Panc1 (cell line): ENCODE data around the gene ADK. TPM values are rescaled to one million over a fixed set of nuclear protein-coding genes. Genes with fewer than 3 reads are reported as not detected.

Experiments
- ATAC-seq: fragments of 200-7000 bp; cut with Tn5 transposase; 2 replicates; pipeline ENCODE4 v1.9.1; 2020; ENCODE audit warnings: mild to moderate bottlenecking, moderate library complexity
- BruUV-seq: library from RNA; stranded (reverse); fragments of 400-500 nt; replicated peaks from 2 replicates; lab custom pipeline; 2021; lab: Mats Ljungman, UMichigan
- CTCF ChIA-PET: fragments of 300-600 bp; sonication (Branson Sonifier 250); formaldehyde crosslinking; loops from one replicate; lab custom pipeline; 2022; ENCODE audit warnings: antibody characterized with exemption; lab: Charles Lee
- POLR2A ChIA-PET: fragments of 300-600 bp; sonication (Branson Sonifier 250); formaldehyde crosslinking; loops from one replicate; lab custom pipeline; 2022; ENCODE audit warnings: antibody characterized with exemption; lab: Charles Lee
- DNase-seq: peaks from one replicate; pipeline ENCODE4 v3.0.0-alpha.2; 2010; ENCODE audit warnings: low read depth, low spot score
- H3K27ac ChIP-seq: 2 replicates; pipeline ENCODE4 v1.5.1; 2011; ENCODE audit warnings: mild to moderate bottlenecking, low read length, inconsistent platforms
- H3K27me3 ChIP-seq: fragments of 200-500 bp; sonication (Bioruptor generic); 2 replicates; pipeline ENCODE4 v1.6.0; 2014; ENCODE audit warnings: low read length, inconsistent platforms; ENCODE audit not compliant: control insufficient read depth, insufficient read depth
- H3K36me3 ChIP-seq: fragments of 200-500 bp; sonication (Bioruptor generic); 2 replicates; pipeline ENCODE4 v1.5.1; 2014; ENCODE audit warnings: inconsistent platforms, mild to moderate bottlenecking, low read length, moderate library complexity; ENCODE audit not compliant: control insufficient read depth, insufficient read depth
- H3K4me1 ChIP-seq: 2 replicates; pipeline ENCODE4 v1.5.1; 2011; ENCODE audit warnings: inconsistent platforms, mild to moderate bottlenecking, low read length, moderate library complexity; ENCODE audit not compliant: control insufficient read depth, insufficient read depth
- H3K4me3 ChIP-seq, 2 experiments: 2 replicates each; pipeline ENCODE4 v1.5.1; 2011 to 2012; ENCODE audit warnings: low read depth in 2 of 2, low read length in 2 of 2, mild to moderate bottlenecking in 2 of 2, inconsistent platforms in 1 of 2, moderate library complexity in 1 of 2
- H3K9me3 ChIP-seq: fragments of 200-500 bp; sonication (Bioruptor generic); 2 replicates; pipeline ENCODE4 v1.5.1; 2014; ENCODE audit warnings: low read depth, mild to moderate bottlenecking, inconsistent platforms, low read length, moderate library complexity; ENCODE audit not compliant: control insufficient read depth, insufficient read depth
- POLR2AphosphoS5 ChIP-seq: IDR thresholded peaks from 2 replicates; pipeline ENCODE4 v1.6.1; 2012; ENCODE audit warnings: mild to moderate bottlenecking, low read depth, low read length, moderate library complexity
- SIN3A ChIP-seq: IDR thresholded peaks from 2 replicates; pipeline ENCODE4 v1.6.1; 2012; ENCODE audit warnings: low read depth, mild to moderate bottlenecking, low read length, moderate library complexity, borderline replicate concordance; ENCODE audit not compliant: insufficient read depth
- TCF7L2 ChIP-seq: IDR thresholded peaks from 2 replicates; pipeline ENCODE4 v1.6.1; 2011; ENCODE audit warnings: mild to moderate bottlenecking, low read depth, low read length, inconsistent platforms
- in situ Hi-C: cut with HindIII; loops from 2 replicates; pipeline ENCODE4 v1.10.0; 2016; ENCODE audit warnings: low sequenced_read_pairs, low pct_unique_long_range_greater_than_20kb
- intact Hi-C: fragments of 100-400 bp; cut with micrococcal nuclease; formaldehyde crosslinking; loops from one replicate; pipeline ENCODE4 v1.10.0; 2022; ENCODE audit not compliant: unreplicated experiment
- total RNA-seq: library from RNA; stranded (reverse); gene quantifications from one replicate; pipeline ENCODE4 v1.2.1, GENCODE V29; 2021; ENCODE audit not compliant: unreplicated experiment
- TF ChIP-seq, protein P1 (sequence below): fragments of 450-650 bp; IDR thresholded peaks from 2 replicates; pipeline ENCODE4 v1.5.1; 2017; ENCODE audit warnings: mild to moderate bottlenecking
- TF ChIP-seq, protein P2 (sequence below), 2 experiments: IDR thresholded peaks; 2 replicates each; pipeline ENCODE4 v1.6.1; 2011 to 2012; ENCODE audit warnings: low read depth in 2 of 2, control low read depth in 1 of 2, low read length in 1 of 2, mild to moderate bottlenecking in 1 of 2, moderate library complexity in 1 of 2; ENCODE audit not compliant: insufficient read depth in 1 of 2

The ADK gene
- total RNA-seq, 1 experiment from 2014 or later: 64.5 TPM

DNA sequence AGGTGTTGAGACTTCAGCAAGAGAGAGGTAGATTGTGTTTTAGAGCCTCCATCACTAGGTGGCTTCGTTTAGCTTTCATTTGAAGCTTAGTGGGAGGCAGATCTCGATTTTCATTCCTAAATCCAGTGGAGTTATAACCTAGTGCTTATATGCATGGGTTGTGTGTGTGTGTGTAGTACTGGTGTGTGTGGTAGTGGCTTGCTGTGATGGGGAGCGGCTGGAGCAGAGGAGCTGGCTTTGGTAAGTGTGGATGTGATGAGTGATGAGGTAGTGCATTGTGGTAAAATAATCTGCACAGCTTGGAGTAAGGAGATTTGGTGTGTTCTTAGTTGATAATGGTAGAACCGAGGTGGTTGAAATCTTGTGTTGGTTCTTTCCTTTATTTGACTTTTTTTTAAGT, 43.6 kb upstream of the ADK start:
- no peak overlapping the region for H3K4me3 ChIP-seq
- ChIA-PET CTCF (no interaction called here), POLR2A (interaction anchor here (0.6 kb wide), 1 partner anchor 149 kb away, joined by 4 read pairs; no protein-coding TSS in a partner anchor)
- H3K36me3 ChIP-seq: peaks cover 69% of the 10 kb centered on the region
- H3K4me1 ChIP-seq: no peaks in the 10 kb centered on the region
- H3K9me3 ChIP-seq: no peaks in the 10 kb centered on the region
- in situ Hi-C loops: no loop called here
- BruUV-seq: no TSS peak
- ATAC-seq: no peak
- no peak overlapping the region for H3K27ac ChIP-seq
- no peak for DNase-seq
- no peak for TF ChIP-seq POLR2AphosphoS5
- TF ChIP-seq, protein P1, sequence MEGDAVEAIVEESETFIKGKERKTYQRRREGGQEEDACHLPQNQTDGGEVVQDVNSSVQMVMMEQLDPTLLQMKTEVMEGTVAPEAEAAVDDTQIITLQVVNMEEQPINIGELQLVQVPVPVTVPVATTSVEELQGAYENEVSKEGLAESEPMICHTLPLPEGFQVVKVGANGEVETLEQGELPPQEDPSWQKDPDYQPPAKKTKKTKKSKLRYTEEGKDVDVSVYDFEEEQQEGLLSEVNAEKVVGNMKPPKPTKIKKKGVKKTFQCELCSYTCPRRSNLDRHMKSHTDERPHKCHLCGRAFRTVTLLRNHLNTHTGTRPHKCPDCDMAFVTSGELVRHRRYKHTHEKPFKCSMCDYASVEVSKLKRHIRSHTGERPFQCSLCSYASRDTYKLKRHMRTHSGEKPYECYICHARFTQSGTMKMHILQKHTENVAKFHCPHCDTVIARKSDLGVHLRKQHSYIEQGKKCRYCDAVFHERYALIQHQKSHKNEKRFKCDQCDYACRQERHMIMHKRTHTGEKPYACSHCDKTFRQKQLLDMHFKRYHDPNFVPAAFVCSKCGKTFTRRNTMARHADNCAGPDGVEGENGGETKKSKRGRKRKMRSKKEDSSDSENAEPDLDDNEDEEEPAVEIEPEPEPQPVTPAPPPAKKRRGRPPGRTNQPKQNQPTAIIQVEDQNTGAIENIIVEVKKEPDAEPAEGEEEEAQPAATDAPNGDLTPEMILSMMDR: no peak
- no peak for TF ChIP-seq TCF7L2
- TF ChIP-seq, protein P2, sequence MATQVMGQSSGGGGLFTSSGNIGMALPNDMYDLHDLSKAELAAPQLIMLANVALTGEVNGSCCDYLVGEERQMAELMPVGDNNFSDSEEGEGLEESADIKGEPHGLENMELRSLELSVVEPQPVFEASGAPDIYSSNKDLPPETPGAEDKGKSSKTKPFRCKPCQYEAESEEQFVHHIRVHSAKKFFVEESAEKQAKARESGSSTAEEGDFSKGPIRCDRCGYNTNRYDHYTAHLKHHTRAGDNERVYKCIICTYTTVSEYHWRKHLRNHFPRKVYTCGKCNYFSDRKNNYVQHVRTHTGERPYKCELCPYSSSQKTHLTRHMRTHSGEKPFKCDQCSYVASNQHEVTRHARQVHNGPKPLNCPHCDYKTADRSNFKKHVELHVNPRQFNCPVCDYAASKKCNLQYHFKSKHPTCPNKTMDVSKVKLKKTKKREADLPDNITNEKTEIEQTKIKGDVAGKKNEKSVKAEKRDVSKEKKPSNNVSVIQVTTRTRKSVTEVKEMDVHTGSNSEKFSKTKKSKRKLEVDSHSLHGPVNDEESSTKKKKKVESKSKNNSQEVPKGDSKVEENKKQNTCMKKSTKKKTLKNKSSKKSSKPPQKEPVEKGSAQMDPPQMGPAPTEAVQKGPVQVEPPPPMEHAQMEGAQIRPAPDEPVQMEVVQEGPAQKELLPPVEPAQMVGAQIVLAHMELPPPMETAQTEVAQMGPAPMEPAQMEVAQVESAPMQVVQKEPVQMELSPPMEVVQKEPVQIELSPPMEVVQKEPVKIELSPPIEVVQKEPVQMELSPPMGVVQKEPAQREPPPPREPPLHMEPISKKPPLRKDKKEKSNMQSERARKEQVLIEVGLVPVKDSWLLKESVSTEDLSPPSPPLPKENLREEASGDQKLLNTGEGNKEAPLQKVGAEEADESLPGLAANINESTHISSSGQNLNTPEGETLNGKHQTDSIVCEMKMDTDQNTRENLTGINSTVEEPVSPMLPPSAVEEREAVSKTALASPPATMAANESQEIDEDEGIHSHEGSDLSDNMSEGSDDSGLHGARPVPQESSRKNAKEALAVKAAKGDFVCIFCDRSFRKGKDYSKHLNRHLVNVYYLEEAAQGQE (IDR thresholded peaks at IDR 0.05; ENCODE audit: insufficient read depth in 1 of 2, low read depth in 2 of 2, low read length in 1 of 2): no peak
- TF ChIP-seq SIN3A: no peak
- no peaks in the 10 kb centered on the region for H3K27me3 ChIP-seq
- intact Hi-C loops: no loop called here

DNA sequence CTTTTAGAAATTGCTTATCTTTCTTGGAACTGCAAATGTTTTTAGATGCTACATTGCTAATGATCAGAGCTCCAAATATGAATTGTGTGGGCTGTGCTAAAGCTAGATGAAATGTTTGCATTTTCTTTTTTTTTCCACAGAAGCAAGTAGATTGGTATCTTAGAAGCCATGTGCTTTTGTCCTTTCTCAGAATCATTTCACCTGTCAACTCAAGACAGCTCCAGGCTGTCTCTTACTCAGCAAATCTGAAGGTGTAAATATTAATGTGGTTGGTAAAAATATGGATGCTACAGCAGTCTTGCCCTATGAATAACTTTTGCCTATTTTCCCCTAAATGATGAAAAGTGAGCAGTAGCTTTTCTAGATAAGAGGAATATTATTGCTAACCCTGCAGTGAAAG, 41.6 kb upstream of the ADK start:
- POLR2A ChIA-PET: no interaction called here

DNA sequence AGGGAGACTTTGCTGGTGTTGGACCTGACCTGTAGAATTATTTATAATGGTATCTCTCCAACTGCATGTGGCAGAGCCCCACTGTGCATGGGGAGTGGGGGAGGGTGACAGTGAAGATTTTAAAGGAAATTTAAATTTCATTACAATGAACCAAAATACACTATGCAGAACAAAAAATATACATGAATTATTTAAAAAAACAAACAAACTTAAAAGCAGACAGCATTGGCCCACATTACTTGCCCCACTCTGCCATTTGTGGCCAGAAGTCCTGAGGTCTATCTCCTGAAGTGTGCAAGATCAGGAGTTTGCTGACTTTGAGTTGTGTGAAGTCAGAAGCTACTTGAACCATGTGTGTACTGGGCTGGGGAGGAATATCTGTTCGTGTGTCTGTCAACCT, 40.9 kb upstream of the ADK start:
- H3K36me3 ChIP-seq: peaks cover 60% of the 10 kb centered on the region
- no peak overlapping the region for H3K4me3 ChIP-seq
- DNase-seq (no peak), ATAC-seq (no peak)
- H3K27me3 ChIP-seq: no peaks in the 10 kb centered on the region
- in situ Hi-C loops (no loop called here), intact Hi-C loops (no loop called here)
- H3K27ac ChIP-seq: no peak overlapping the region
- no TSS peak for BruUV-seq
- TF ChIP-seq, protein P2 (IDR thresholded peaks at IDR 0.05; ENCODE audit: insufficient read depth in 1 of 2, low read depth in 2 of 2, low read length in 1 of 2): no peak
- TF ChIP-seq TCF7L2: no peak
- TF ChIP-seq, protein P1: no peak
- TF ChIP-seq POLR2AphosphoS5: no peak
- TF ChIP-seq SIN3A: no peak
- ChIA-PET POLR2A (no interaction called here), CTCF (no interaction called here)
- no peaks in the 10 kb centered on the region for H3K9me3 ChIP-seq
- no peaks in the 10 kb centered on the region for H3K4me1 ChIP-seq

More for the DNA sequence above, 41.6 kb upstream of the ADK start:
- ATAC-seq: no peak
- in situ Hi-C loops (no loop called here), intact Hi-C loops (no loop called here)
- TF ChIP-seq POLR2AphosphoS5: no peak
- no peak for DNase-seq
- peaks cover 63% of the 10 kb centered on the region for H3K36me3 ChIP-seq
- no peaks in the 10 kb centered on the region for H3K27me3 ChIP-seq
- no peaks in the 10 kb centered on the region for H3K9me3 ChIP-seq
- BruUV-seq: TSS peak; percentile 47
- no peak overlapping the region for H3K4me3 ChIP-seq
- no peaks in the 10 kb centered on the region for H3K4me1 ChIP-seq
- no peak overlapping the region for H3K27ac ChIP-seq
- CTCF ChIA-PET: interaction anchor here (0.5 kb wide), 1 partner anchor 152 kb away, joined by 7 read pairs; no protein-coding TSS in a partner anchor
